ENCODE data around the gene SLC7A14. TPM values are rescaled to one million over a fixed set of nuclear protein-coding genes. Genes with fewer than 3 reads are reported as not detected.

Gene SLC7A14
- total RNA-seq, 1 donor from 2014 or later = 0.23 TPM

Small RNA genes lying within 50 kb of the gene (microRNA-seq; reads per million reads assigned to microRNA genes)
- gene MIR6828 = not detected

Other genes starting within 250 kb of the SLC7A14 start
- gene SKIL, start 228.4 kb downstream of the SLC7A14 start, total RNA-seq = 152 and 156 TPM in 2 replicates
- 0.22 and 0.70 TPM in 2 replicates for gene CLDN11, start 167.2 kb downstream of the SLC7A14 start, total RNA-seq